Measurements from ENCODE around the gene LRRC8D. TPM values are rescaled to one million over a fixed set of nuclear protein-coding genes. Genes with fewer than 3 reads are reported as not detected.

The LRRC8D gene
- total RNA-seq, 2 donors from 2014 or later, result 8.5 to 49.6 TPM

GRCh38 chr1:89901957-89902669 lies 81.3 kb downstream of the LRRC8D start:
- no peak for TF ChIP-seq POLR2AphosphoS5 (IDR thresholded peaks at IDR 0.05)
- WGBS, result 96% methylated on average over 9 of the region's 9 CpGs
- H3K4me1 ChIP-seq (replicated peaks), result no peaks in the 10 kb centered on the region
- no peaks in the 10 kb centered on the region for H3K27me3 ChIP-seq (replicated peaks; ENCODE audit: insufficient read depth)
- intact Hi-C loops (cut with DNase I), result no loop called here
- no peaks in the 10 kb centered on the region for H3K36me3 ChIP-seq
- no peak overlapping the region for H3K27ac ChIP-seq
- no peaks in the 10 kb centered on the region for H3K9me3 ChIP-seq
- no peak overlapping the region for H3K4me3 ChIP-seq
- no peak for DNase-seq (ENCODE audit: low spot score)

- DNase-seq (ENCODE audit: low spot score), result no peak
- Histone ChIP-seq H3K27ac (no peak overlapping the region), H3K36me3 (no peaks in the 10 kb centered on the region), H3K4me1 (replicated peaks) (no peaks in the 10 kb centered on the region), H3K27me3 (replicated peaks; ENCODE audit: insufficient read depth) (no peaks in the 10 kb centered on the region), H3K9me3 (no peaks in the 10 kb centered on the region), H3K4me3 (no peak overlapping the region)
- intact Hi-C loops (cut with DNase I), result no loop called here
- TF ChIP-seq CTCF (IDR thresholded peaks at IDR 0.05) (no peak), POLR2AphosphoS5 (IDR thresholded peaks at IDR 0.05) (no peak), POLR2A (IDR thresholded peaks at IDR 0.05) (no peak)
- 83% methylated on average over 1 of the region's 1 CpG for WGBS
Measured at GRCh38 chr1:89903550-89903949, 82.7 kb downstream of the LRRC8D start.

GRCh38 chr1:89904219-89904980 lies 83.6 kb downstream of the LRRC8D start:
- Histone ChIP-seq H3K27ac (no peak overlapping the region), H3K4me1 (replicated peaks) (no peaks in the 10 kb centered on the region)
- 77% methylated on average over 6 of the region's 6 CpGs for WGBS

GRCh38 chr1:89905395-89906058 lies 84.7 kb downstream of the LRRC8D start:
- H3K4me1 ChIP-seq (replicated peaks), result no peaks in the 10 kb centered on the region
- intact Hi-C loops (cut with DNase I), result no loop called here
- H3K4me3 ChIP-seq, result no peak overlapping the region
- no peaks in the 10 kb centered on the region for H3K9me3 ChIP-seq
- H3K27me3 ChIP-seq (replicated peaks; ENCODE audit: insufficient read depth), result no peaks in the 10 kb centered on the region
- DNase-seq (ENCODE audit: low spot score), result no peak
- TF ChIP-seq POLR2AphosphoS5 (IDR thresholded peaks at IDR 0.05), result no peak
- no peak for TF ChIP-seq CTCF (IDR thresholded peaks at IDR 0.05)
- no peak for TF ChIP-seq POLR2A (IDR thresholded peaks at IDR 0.05)
- H3K36me3 ChIP-seq, result no peaks in the 10 kb centered on the region
- WGBS, result 83% methylated on average over 5 of the region's 5 CpGs
- H3K27ac ChIP-seq, result no peak overlapping the region

More at GRCh38 chr1:89904219-89904980, 83.6 kb downstream of the LRRC8D start:
- no peak for DNase-seq (ENCODE audit: low spot score)
- intact Hi-C loops (cut with DNase I), result no loop called here
- TF ChIP-seq POLR2AphosphoS5 (IDR thresholded peaks at IDR 0.05) (no peak), CTCF (IDR thresholded peaks at IDR 0.05) (no peak), POLR2A (IDR thresholded peaks at IDR 0.05) (no peak)
- Histone ChIP-seq H3K36me3 (no peaks in the 10 kb centered on the region), H3K27me3 (replicated peaks; ENCODE audit: insufficient read depth) (no peaks in the 10 kb centered on the region), H3K9me3 (no peaks in the 10 kb centered on the region), H3K4me3 (no peak overlapping the region)

GRCh38 chr1:89906088-89906487 lies 85.3 kb downstream of the LRRC8D start:
- no peak for DNase-seq (ENCODE audit: low spot score)
- TF ChIP-seq POLR2A (IDR thresholded peaks at IDR 0.05) (no peak), CTCF (IDR thresholded peaks at IDR 0.05) (no peak), POLR2AphosphoS5 (IDR thresholded peaks at IDR 0.05) (no peak)
- H3K4me3 ChIP-seq, result no peak overlapping the region
- intact Hi-C loops (cut with DNase I), result no loop called here
- no peaks in the 10 kb centered on the region for H3K36me3 ChIP-seq
- H3K27me3 ChIP-seq (replicated peaks; ENCODE audit: insufficient read depth), result no peaks in the 10 kb centered on the region
- 76% methylated on average over 5 of the region's 5 CpGs for WGBS
- H3K4me1 ChIP-seq (replicated peaks), result no peaks in the 10 kb centered on the region
- no peaks in the 10 kb centered on the region for H3K9me3 ChIP-seq
- H3K27ac ChIP-seq, result no peak overlapping the region
